ENCODE measurements around the gene AMT. TPM values are rescaled to one million over a fixed set of nuclear protein-coding genes. Genes with fewer than 3 reads are reported as not detected.
A peak's percentile ranks its signal among the peaks of the same experiment; 100 is the strongest.
"Not testable (repeated sequence)": the region's sequence is repeated elsewhere in the genome, so short reads cannot be mapped to it uniquely, and the experiment has no call there.

Gene AMT
- total and polyA plus RNA-seq, 9 donors: 6.4 to 23.7 (median 12.1) TPM

- TF ChIP-seq CTCF (IDR thresholded peaks at IDR 0.05): no peak
- no peak for TF ChIP-seq POLR2A (IDR thresholded peaks at IDR 0.05)
- no peak for TF ChIP-seq EP300 (IDR thresholded peaks at IDR 0.05)
- no peaks in the 10 kb centered on the region for H3K36me3 ChIP-seq
- H3K4me3 ChIP-seq: no peak overlapping the region
- 81 to 83% (median 83%) methylated on average over 2 of the region's 2 CpGs for WGBS, 3 donors
- H3K27ac ChIP-seq: no peak overlapping the region
- no peaks in the 10 kb centered on the region for H3K9me3 ChIP-seq
- no peak for DNase-seq
- H3K4me1 ChIP-seq (ENCODE audit: insufficient read depth): peaks cover 13% of the 10 kb centered on the region
- no peaks in the 10 kb centered on the region for H3K27me3 ChIP-seq
- intact Hi-C loops (cut with DNase I): no loop called here
Observed at GRCh38 chr3:49401766-49402165, 20.5 kb downstream of the AMT start.

- intact Hi-C loops (cut with DNase I): no loop called here
- H3K4me1 ChIP-seq (ENCODE audit: insufficient read depth): peaks cover 7% of the 10 kb centered on the region
- WGBS, 3 donors: 87 to 95% (median 94%) methylated on average over 3 of the region's 3 CpGs
- H3K27ac ChIP-seq: no peak overlapping the region
- no peak overlapping the region for H3K4me3 ChIP-seq
- DNase-seq: peak in 1 of 5 donors; percentile 7
- H3K27me3 ChIP-seq: no peaks in the 10 kb centered on the region
- H3K9me3 ChIP-seq: no peaks in the 10 kb centered on the region
- no peaks in the 10 kb centered on the region for H3K36me3 ChIP-seq
- no peak for TF ChIP-seq POLR2A (IDR thresholded peaks at IDR 0.05)
- TF ChIP-seq CTCF (IDR thresholded peaks at IDR 0.05): no peak
- no peak for TF ChIP-seq EP300 (IDR thresholded peaks at IDR 0.05)
Observed at GRCh38 chr3:49399461-49399860, 22.8 kb downstream of the AMT start.

- no peak for TF ChIP-seq POLR2A (IDR thresholded peaks at IDR 0.05)
- no peak for TF ChIP-seq CTCF (IDR thresholded peaks at IDR 0.05)
- TF ChIP-seq EP300 (IDR thresholded peaks at IDR 0.05): no peak
- no peaks in the 10 kb centered on the region for H3K9me3 ChIP-seq
- peaks cover 8% of the 10 kb centered on the region for H3K4me1 ChIP-seq (ENCODE audit: insufficient read depth)
- H3K27me3 ChIP-seq: no peaks in the 10 kb centered on the region
- intact Hi-C loops (cut with DNase I): no loop called here
- 47 to 55% (median 49%) methylated on average over 4 of the region's 4 CpGs for WGBS, 3 donors
- no peaks in the 10 kb centered on the region for H3K36me3 ChIP-seq
- no peak overlapping the region for H3K27ac ChIP-seq
- H3K4me3 ChIP-seq: no peak overlapping the region
- no peak for DNase-seq
Observed at GRCh38 chr3:49397470-49397869, 24.8 kb downstream of the AMT start.

- H3K27me3 ChIP-seq; DNase-seq; H3K27ac ChIP-seq; H3K4me1 ChIP-seq (ENCODE audit: insufficient read depth); H3K36me3 ChIP-seq; H3K9me3 ChIP-seq; intact Hi-C loops (cut with DNase I); H3K4me3 ChIP-seq: not testable (repeated sequence)
- WGBS, 3 donors: 81 to 87% (median 84%) methylated on average over 10 of the region's 10 CpGs
Observed at GRCh38 chr3:49391310-49391709, 31.0 kb downstream of the AMT start.

- 95 to 98% (median 96%) methylated on average over 6 of the region's 6 CpGs for WGBS, 3 donors
- Histone ChIP-seq H3K4me3 (no peak overlapping the region), H3K27ac (no peak overlapping the region), H3K36me3 (no peaks in the 10 kb centered on the region), H3K9me3 (no peaks in the 10 kb centered on the region), H3K4me1 (ENCODE audit: insufficient read depth) (peaks cover 5% of the 10 kb centered on the region), H3K27me3 (no peaks in the 10 kb centered on the region)
- no peak for TF ChIP-seq POLR2A (IDR thresholded peaks at IDR 0.05)
- TF ChIP-seq EP300 (IDR thresholded peaks at IDR 0.05): no peak
- DNase-seq: no peak
- intact Hi-C loops (cut with DNase I): no loop called here
Observed at GRCh38 chr3:49389297-49389696, 33.0 kb downstream of the AMT start.
